HG02852 (cell line): ENCODE data around the gene AOC3.
"Not testable (repeated sequence)": the region's sequence is repeated elsewhere in the genome, so short reads cannot be mapped to it uniquely, and the experiment has no call there.

ENCODE experiments used
- ATAC-seq: cut with Tn5 transposase; IDR thresholded peaks from one replicate; pipeline ENCODE4 v1.9.1; 2021; ENCODE audit warnings: mild to moderate bottlenecking, moderate library complexity; ENCODE audit not compliant: unreplicated experiment

The AOC3 gene

GRCh38 chr17:42889809-42890208 lies 38.8 kb downstream of the AOC3 start:
- no peak for ATAC-seq

- ATAC-seq = no peak
Observed at GRCh38 chr17:42891539-42892152, 40.6 kb downstream of the AOC3 start.

- ATAC-seq = no peak
Observed at GRCh38 chr17:42893359-42893758, 42.4 kb downstream of the AOC3 start.

GRCh38 chr17:42894283-42895184 lies 43.5 kb downstream of the AOC3 start:
- ATAC-seq = no peak

GRCh38 chr17:42895185-42895555 lies 44.2 kb downstream of the AOC3 start:
- ATAC-seq = no peak

GRCh38 chr17:42898147-42898811 lies 47.3 kb downstream of the AOC3 start:
- ATAC-seq = no peak

GRCh38 chr17:42899981-42900380 lies 49.0 kb downstream of the AOC3 start:
- ATAC-seq = not testable (repeated sequence)

GRCh38 chr17:42900460-42901331 lies 49.7 kb downstream of the AOC3 start, which contains the start of gene G6PC1:
Gene G6PC1 (plus strand): TSS chr17:42900799. CDS start chr17:42900877, 78 bp downstream.
- ATAC-seq = no peak

- no peak for ATAC-seq
Observed at GRCh38 chr17:42901535-42902229, 50.7 kb downstream of the AOC3 start.

GRCh38 chr17:42904110-42904469 lies 53.1 kb downstream of the AOC3 start:
- ATAC-seq = no peak

GRCh38 chr17:42906772-42907446 lies 55.9 kb downstream of the AOC3 start:
- no peak for ATAC-seq
